GM12864 (cell line): ENCODE results near the gene MAFF.

ENCODE experiments used
- DNase-seq: peaks from one replicate; pipeline ENCODE4 v3.0.0-alpha.2; 2011; ENCODE audit warnings: low read depth
- H3K4me3 ChIP-seq: 2 replicates; pipeline ENCODE4 v1.5.1; 2011; ENCODE audit warnings: mild to moderate bottlenecking, low read depth, low read length, control low read depth
- TF ChIP-seq, protein P1 (sequence below): IDR thresholded peaks from 2 replicates; pipeline ENCODE4 v1.5.1; 2011; ENCODE audit warnings: low read depth, mild to moderate bottlenecking, moderate library complexity, low read length, control low read depth, inconsistent platforms; ENCODE audit errors: missing control alignments

MAFF gene

DNA sequence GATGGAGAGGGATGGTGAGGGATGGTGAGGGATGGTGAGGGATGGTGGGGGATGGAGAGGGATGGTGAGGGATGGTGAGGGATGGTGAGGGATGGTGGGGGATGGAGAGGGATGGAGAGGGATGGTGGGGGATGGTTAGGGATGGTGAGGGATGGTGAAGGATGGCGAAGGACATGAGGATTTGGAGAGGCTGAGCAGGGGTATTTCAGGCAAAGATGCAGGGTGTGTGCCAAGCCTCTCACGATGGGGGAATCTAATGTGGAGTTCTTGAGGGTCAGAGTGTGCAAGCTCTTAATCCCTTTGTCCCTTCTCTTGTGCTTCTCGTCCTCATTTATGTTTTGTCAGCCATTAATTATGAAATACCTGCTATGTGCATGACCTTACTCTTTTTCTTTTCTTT, 12.7 kb upstream of the MAFF start:
- no peak overlapping the region for H3K4me3 ChIP-seq
- DNase-seq: no peak
- TF ChIP-seq, protein P1, sequence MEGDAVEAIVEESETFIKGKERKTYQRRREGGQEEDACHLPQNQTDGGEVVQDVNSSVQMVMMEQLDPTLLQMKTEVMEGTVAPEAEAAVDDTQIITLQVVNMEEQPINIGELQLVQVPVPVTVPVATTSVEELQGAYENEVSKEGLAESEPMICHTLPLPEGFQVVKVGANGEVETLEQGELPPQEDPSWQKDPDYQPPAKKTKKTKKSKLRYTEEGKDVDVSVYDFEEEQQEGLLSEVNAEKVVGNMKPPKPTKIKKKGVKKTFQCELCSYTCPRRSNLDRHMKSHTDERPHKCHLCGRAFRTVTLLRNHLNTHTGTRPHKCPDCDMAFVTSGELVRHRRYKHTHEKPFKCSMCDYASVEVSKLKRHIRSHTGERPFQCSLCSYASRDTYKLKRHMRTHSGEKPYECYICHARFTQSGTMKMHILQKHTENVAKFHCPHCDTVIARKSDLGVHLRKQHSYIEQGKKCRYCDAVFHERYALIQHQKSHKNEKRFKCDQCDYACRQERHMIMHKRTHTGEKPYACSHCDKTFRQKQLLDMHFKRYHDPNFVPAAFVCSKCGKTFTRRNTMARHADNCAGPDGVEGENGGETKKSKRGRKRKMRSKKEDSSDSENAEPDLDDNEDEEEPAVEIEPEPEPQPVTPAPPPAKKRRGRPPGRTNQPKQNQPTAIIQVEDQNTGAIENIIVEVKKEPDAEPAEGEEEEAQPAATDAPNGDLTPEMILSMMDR: no peak

GRCh38 chr22:38190581-38190980, 11.2 kb upstream of the MAFF start:
- no peak for DNase-seq
- TF ChIP-seq, protein P1: no peak
- H3K4me3 ChIP-seq: no peak overlapping the region

DNA sequence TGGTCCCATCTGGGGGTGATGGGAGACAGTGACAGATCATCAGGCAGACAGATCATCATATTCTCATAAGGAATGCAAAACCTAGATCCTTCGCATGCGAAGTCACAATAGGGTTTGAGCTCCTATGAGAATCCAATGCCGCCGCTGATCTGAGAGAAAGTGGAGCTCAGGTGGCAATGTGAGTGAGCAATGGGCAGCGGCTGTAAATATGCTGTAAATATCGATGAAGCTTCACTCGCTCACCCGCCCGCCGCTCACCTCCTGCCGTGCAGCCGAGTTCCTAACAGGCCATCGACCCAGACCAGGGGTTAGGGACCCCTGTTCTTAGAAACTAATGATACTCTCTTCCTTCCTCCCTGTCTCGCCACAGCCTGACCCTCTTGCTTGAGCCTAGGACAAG, 10.7 kb upstream of the MAFF start:
- TF ChIP-seq, protein P1: no peak
- DNase-seq: no peak
- no peak overlapping the region for H3K4me3 ChIP-seq

DNA sequence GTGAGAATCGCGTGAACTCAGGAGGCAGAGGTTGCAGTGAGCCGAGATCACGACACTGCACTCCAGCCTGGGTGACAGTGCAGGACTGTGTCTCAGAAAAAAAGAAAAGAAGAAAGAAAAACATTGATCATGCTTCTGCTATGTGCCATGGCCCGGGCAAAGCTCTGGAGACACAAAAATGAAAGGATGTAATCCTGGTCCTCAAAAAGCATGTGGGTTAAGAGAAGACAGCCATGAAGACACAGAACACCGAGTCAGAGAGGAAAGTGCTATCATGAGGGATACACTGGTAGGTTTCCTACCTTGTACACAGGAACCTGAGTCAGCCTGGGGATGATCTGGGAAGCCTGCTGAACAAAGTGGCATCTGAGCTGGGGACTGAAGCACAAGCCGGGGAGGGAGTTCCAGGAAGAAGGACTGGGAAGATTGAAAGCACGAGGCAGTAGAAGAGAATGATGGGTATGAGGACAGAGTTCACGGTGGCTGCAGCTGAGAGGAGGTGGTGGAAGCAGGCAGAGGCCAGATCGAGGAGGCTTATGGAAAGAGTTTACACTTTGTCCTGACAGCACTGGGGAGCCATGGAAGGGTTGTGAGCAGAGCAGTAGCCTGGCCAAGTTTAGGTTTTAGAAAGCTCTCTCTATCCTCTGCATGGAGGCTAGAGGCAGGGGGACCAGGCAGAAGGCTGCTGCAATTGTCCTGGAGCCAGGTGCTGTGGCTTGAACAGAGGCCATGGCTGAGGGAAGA, 9.9 kb upstream of the MAFF start:
- H3K4me3 ChIP-seq: no peak overlapping the region
- no peak for DNase-seq
- TF ChIP-seq, protein P1: no peak

DNA sequence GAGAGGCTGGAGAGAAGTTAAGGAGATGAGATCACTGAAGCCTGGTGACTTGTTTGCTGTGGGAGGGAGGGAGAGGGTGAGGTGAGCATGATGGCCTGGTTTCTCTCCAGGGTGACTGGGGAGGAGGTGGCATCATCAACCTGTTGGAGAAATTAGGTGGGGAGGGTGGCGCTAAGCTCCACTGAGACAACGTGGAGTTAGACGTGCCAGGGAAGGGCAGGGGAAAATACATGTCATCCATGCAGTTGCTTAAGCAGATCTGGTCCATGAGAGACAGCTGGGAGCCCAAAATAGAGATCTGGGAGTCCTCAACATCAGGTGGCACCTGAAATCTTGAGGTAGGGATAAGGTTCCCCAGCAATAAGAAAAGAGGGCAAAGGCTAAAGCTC, 9.3 kb upstream of the MAFF start:
- no peak for DNase-seq
- TF ChIP-seq, protein P1: no peak
- H3K4me3 ChIP-seq: no peak overlapping the region

DNA sequence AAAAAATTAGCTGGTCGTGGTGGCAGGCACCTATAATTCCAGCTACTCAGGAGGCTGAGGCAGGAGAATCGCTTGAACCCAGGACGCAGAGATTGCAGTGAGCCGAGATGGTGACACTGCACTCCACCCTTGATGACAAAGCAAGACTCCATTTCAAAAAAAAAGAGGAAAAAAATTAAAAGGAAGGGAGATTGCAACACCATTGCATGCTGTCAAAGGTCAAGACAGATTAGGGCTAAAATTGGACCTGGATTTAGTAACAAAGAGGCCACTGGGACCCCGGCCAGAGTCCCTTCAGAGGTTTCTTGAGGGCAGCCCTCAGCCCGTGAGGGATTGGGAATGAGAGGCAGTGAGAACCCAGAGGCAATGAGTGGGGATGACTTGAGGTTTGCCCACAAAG, 8.2 kb upstream of the MAFF start:
- H3K4me3 ChIP-seq: no peak overlapping the region
- TF ChIP-seq, protein P1: no peak
- DNase-seq: no peak

GRCh38 chr22:38196791-38197419, 4.9 kb upstream of the MAFF start:
- TF ChIP-seq, protein P1: no peak
- no peak for DNase-seq
- no peak overlapping the region for H3K4me3 ChIP-seq
